Esophagus squamous epithelium (tissue), 5 donors: ENCODE results near the gene CTPS2. TPM values are rescaled to one million over a fixed set of nuclear protein-coding genes. Genes with fewer than 3 reads are reported as not detected.
"Not testable (repeated sequence)": the region's sequence is repeated elsewhere in the genome, so short reads cannot be mapped to it uniquely, and the experiment has no call there.

Experiments
- DNase-seq: peaks from one replicate; lab custom pipeline; 2025; lab: John Stamatoyannopoulos, UW
- H3K27ac ChIP-seq, 4 donors: fragments of 200-600 bp; sonication (generic); one replicate each; pipeline ENCODE4 v1.5.1; 2016 to 2019; ENCODE audit warnings: mild to moderate bottlenecking in 1 of 4
- H3K27me3 ChIP-seq, 4 donors: fragments of 200-600 bp; sonication (generic); 1 replicate in 3 of 4; 2 replicates in 1 of 4; pipeline versions ENCODE4 v1.5.1 to v1.6.0; 2017 to 2021; ENCODE audit warnings: antibody characterized with exemption in 1 of 4
- H3K36me3 ChIP-seq, 3 donors: fragments of 200-600 bp; sonication (generic); one replicate each; pipeline ENCODE4 v1.5.1; 2016 to 2019
- H3K4me1 ChIP-seq, 3 donors: fragments of 200-600 bp; sonication (generic); one replicate each; pipeline ENCODE4 v1.5.1; 2017 to 2019
- H3K4me3 ChIP-seq, 4 donors: fragments of 200-600 bp; sonication (generic); 1 replicate in 3 of 4; 2 replicates in 1 of 4; pipeline ENCODE4 v1.5.1; 2016 to 2019; ENCODE audit warnings: mild to moderate bottlenecking in 2 of 4, moderate library complexity in 1 of 4
- H3K9me3 ChIP-seq, 3 donors: fragments of 200-600 bp; sonication (generic); one replicate each; pipeline ENCODE4 v1.5.1; 2016 to 2019
- POLR2A ChIP-seq, 4 donors: fragments of 450-650 bp; IDR thresholded peaks; one replicate each; pipeline ENCODE4 v1.6.1; 2017; ENCODE audit warnings: antibody characterized with exemption in 4 of 4, mild to moderate bottlenecking in 4 of 4, moderate library complexity in 3 of 4
- WGBS, 2 donors: methylation state at CpG; one replicate each; pipeline ENCODE4 v1.1.5; 2018; 5-methylcytosine and 5-hydroxymethylcytosine counted together
- intact Hi-C: fragments of 100-400 bp; cut with DNase I; formaldehyde crosslinking; loops from one replicate; pipeline ENCODE4 v1.15.0; 2022
- total RNA-seq, 4 donors: library from RNA; depleted of rRNA; stranded (reverse); fragments of >200 nt; gene quantifications; one replicate each; pipeline ENCODE4 v1.1.0, GENCODE V29; 2016
- TF ChIP-seq, protein P1 (sequence below), 6 experiments: fragments of 450-650 bp in 4 of 6; fragments of 200-600 bp in 2 of 6; sonication (generic) in 2 of 6; IDR thresholded peaks; one replicate each; pipeline ENCODE4 v1.5.1; 2016 to 2019; ENCODE audit warnings: antibody characterized with exemption in 6 of 6, mild to moderate bottlenecking in 4 of 6, moderate library complexity in 4 of 6
- donor health status: DM: yes; HTN: yes; CAD: no.

Gene CTPS2
- total RNA-seq, 4 donors from 2014 or later = 4.1 to 9.7 (median 6.3) TPM

DNA sequence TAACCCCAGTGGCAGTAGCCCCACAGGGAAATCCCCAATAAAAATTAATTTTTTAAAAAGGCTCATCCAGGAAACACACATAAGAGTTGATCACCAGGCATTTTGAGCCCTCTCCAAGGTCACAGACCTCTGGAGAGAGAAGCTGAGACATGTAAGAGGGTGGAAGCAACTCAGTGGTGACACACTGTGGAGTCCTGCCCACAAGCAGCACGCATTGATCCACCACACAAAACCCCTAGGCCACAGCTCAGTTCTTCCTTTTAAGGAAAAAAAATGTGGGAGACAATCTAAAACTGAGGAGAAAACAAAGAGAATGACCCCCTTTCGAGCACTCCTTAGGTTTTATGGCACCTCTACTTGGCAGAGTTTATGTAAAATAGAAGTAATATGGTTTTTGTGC lies 134.3 kb downstream of the CTPS2 start:
- 36 to 55% methylated on average over 1 to 2 of the region's 2 CpGs for WGBS, 2 donors
- peaks cover 0 to 7% (median 0%) of the 10 kb centered on the region in 3 donors for H3K9me3 ChIP-seq
- no peaks in the 10 kb centered on the region for H3K27me3 ChIP-seq
- TF ChIP-seq, protein P1, sequence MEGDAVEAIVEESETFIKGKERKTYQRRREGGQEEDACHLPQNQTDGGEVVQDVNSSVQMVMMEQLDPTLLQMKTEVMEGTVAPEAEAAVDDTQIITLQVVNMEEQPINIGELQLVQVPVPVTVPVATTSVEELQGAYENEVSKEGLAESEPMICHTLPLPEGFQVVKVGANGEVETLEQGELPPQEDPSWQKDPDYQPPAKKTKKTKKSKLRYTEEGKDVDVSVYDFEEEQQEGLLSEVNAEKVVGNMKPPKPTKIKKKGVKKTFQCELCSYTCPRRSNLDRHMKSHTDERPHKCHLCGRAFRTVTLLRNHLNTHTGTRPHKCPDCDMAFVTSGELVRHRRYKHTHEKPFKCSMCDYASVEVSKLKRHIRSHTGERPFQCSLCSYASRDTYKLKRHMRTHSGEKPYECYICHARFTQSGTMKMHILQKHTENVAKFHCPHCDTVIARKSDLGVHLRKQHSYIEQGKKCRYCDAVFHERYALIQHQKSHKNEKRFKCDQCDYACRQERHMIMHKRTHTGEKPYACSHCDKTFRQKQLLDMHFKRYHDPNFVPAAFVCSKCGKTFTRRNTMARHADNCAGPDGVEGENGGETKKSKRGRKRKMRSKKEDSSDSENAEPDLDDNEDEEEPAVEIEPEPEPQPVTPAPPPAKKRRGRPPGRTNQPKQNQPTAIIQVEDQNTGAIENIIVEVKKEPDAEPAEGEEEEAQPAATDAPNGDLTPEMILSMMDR (IDR thresholded peaks at IDR 0.05) = no peak
- no peak for TF ChIP-seq POLR2A (IDR thresholded peaks at IDR 0.05)
- intact Hi-C loops = no loop called here
- H3K27ac ChIP-seq = no peak overlapping the region
- H3K36me3 ChIP-seq = no peaks in the 10 kb centered on the region
- no peak for DNase-seq
- no peak overlapping the region for H3K4me3 ChIP-seq
- no peaks in the 10 kb centered on the region for H3K4me1 ChIP-seq

DNA sequence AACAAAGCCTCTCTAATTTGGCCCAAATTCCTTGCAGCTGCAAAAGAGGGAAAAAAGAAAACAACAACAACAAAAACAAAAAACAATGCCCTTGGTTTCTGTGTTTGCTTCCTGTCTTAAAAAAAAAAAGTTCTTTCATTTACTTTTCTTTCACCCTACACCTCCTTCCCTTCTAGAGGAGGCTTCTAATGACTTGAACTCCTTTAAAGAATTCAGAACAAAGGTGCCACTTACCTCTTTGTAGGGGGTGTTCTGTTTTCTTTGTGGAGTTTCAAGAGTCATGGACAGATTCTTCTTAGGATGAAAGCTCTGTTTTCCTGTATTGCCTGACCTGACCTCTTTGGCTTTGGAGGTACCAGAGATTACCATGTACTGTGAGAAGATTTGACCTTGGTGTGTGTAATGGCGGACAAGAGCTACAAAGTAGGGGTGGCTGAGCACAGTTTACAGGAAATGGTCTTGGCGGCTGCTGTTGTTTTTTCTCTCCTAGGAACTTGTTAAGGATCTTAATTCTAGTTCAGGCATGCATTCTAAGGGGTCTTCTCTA lies 134.9 kb downstream of the CTPS2 start:
- intact Hi-C loops = no loop called here
- H3K27me3 ChIP-seq = no peaks in the 10 kb centered on the region
- no peaks in the 10 kb centered on the region for H3K4me1 ChIP-seq
- WGBS, 2 donors = 64% methylated on average over 2 of the region's 2 CpGs; no CpG with 5 or more reads in 1 of the 2 donors
- no peaks in the 10 kb centered on the region for H3K36me3 ChIP-seq
- H3K9me3 ChIP-seq = peaks cover 0 to 7% (median 0%) of the 10 kb centered on the region in 3 donors
- no peak overlapping the region for H3K4me3 ChIP-seq
- no peak for DNase-seq
- TF ChIP-seq, protein P1 (IDR thresholded peaks at IDR 0.05) = no peak
- TF ChIP-seq POLR2A (IDR thresholded peaks at IDR 0.05) = no peak
- no peak overlapping the region for H3K27ac ChIP-seq

DNA sequence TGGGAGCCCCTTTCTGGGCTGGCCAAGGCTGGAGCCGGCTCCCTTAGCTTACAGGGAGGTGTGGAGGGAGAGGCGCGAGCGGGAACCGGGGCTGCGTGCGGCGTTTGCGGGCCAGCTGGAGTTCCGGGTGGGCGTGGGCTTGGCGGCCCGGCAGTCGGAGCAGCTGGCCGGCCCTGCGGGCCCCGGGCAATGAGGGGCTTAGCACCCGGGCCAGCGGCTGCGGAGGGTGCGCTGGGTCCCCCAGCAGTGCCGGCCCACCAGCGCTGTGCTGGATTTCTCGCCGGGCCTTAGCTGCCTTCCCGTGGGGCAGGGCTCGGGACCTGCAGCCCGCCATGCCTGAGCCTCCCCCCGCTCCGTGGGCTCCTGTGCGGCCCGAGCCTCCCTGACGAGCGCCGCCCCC lies 137.1 kb downstream of the CTPS2 start:
- DNase-seq, intact Hi-C loops: not testable (repeated sequence)
- WGBS, 2 donors = no CpG with 5 or more reads among the region's 35 CpGs

DNA sequence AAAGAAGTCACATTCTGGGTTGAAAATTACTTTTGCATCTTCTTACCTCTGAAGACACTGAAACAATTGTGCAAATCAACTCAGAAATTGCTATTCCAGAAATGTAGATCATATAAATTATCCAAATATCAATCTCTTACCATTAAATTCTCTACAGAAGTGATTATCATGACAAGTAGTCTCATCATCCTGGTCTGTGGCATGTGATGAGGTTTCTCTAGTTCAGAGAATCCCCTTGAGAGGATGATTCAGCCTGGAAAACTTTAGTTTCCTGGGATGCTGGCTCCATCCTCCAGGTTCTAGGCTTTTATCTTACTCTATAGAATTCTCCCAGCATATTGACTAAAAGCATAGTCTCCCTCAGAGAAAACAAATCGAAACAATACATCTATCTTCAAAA lies 138.7 kb downstream of the CTPS2 start:
- Histone ChIP-seq H3K4me1 (no peaks in the 10 kb centered on the region), H3K36me3 (no peaks in the 10 kb centered on the region), H3K27ac (no peak overlapping the region), H3K4me3 (no peak overlapping the region), H3K9me3 (no peaks in the 10 kb centered on the region), H3K27me3 (no peaks in the 10 kb centered on the region)
- 86 to 91% methylated on average over 1 of the region's 1 CpG for WGBS, 2 donors
- intact Hi-C loops = no loop called here
- DNase-seq = no peak
- TF ChIP-seq POLR2A (IDR thresholded peaks at IDR 0.05) = no peak
- TF ChIP-seq, protein P1 (IDR thresholded peaks at IDR 0.05) = no peak

More for the DNA sequence above, 137.1 kb downstream of the CTPS2 start:
- not testable (repeated sequence) for H3K36me3 ChIP-seq, H3K9me3 ChIP-seq, H3K27me3 ChIP-seq, H3K4me1 ChIP-seq, H3K4me3 ChIP-seq, H3K27ac ChIP-seq

DNA sequence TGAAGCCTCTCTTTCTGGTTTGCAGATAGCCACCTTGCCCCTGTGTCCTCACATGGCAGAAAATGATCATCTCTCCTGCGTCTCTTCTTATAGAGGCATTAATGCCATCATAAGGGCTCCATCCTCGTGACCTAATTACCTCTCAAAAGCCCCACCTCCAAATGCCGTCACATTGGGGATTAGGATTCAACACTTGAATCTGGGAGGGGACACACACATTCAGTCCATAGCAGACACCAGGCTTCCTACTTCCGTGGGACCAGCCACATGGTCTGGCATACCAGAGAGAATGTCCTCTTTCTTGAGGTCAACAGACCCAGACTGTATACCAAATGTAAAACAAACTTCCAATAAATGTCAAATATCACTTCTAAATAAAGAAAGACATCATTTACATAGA lies 144.8 kb downstream of the CTPS2 start:
- Histone ChIP-seq H3K4me1 (no peaks in the 10 kb centered on the region), H3K36me3 (no peaks in the 10 kb centered on the region), H3K4me3 (no peak overlapping the region), H3K27ac (no peak overlapping the region), H3K27me3 (no peaks in the 10 kb centered on the region), H3K9me3 (no peaks in the 10 kb centered on the region)
- no peak for TF ChIP-seq POLR2A (IDR thresholded peaks at IDR 0.05)
- TF ChIP-seq, protein P1 (IDR thresholded peaks at IDR 0.05) = no peak
- no peak for DNase-seq
- 84 to 100% methylated on average over 1 to 4 of the region's 4 CpGs for WGBS, 2 donors
- intact Hi-C loops = no loop called here

DNA sequence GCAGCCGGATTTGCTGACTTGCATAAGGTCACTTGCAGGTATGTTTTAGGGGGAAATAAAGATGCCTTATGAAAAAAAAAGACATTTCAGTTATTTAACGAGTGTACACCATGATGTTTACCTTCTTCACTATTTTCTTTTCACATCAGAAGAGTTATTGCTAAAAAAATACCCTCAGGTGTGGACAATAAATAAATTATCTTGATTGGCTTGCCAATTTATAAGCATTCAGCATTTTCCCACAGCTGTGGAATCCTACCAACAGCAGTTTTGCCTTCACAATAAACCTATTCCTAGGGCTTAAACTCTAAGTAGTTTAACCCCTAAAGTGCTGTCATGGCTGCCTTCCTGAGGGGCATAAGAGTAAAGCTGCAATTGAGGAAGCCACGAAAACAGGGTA lies 145.9 kb downstream of the CTPS2 start:
- 51 to 68% methylated on average over 3 of the region's 3 CpGs for WGBS, 2 donors
- no peaks in the 10 kb centered on the region for H3K27me3 ChIP-seq
- no peak for DNase-seq
- no peaks in the 10 kb centered on the region for H3K36me3 ChIP-seq
- no peaks in the 10 kb centered on the region for H3K4me1 ChIP-seq
- H3K9me3 ChIP-seq = no peaks in the 10 kb centered on the region
- TF ChIP-seq, protein P1 (IDR thresholded peaks at IDR 0.05) = no peak
- TF ChIP-seq POLR2A (IDR thresholded peaks at IDR 0.05) = no peak
- H3K27ac ChIP-seq = no peak overlapping the region
- intact Hi-C loops = no loop called here
- H3K4me3 ChIP-seq = no peak overlapping the region
